Endothelial cell of coronary artery (primary cell): ENCODE results near the gene WDR62. TPM values are rescaled to one million over a fixed set of nuclear protein-coding genes. Genes with fewer than 3 reads are reported as not detected.

Experiments used
- total RNA-seq: library from RNA; depleted of rRNA; stranded (reverse); fragments of >200 nt; gene quantifications from 2 replicates; pipeline ENCODE4 v1.2.3, GENCODE V29; 2014

WDR62 gene
- total RNA-seq: 2.4 and 3.9 TPM in 2 replicates

DNA sequence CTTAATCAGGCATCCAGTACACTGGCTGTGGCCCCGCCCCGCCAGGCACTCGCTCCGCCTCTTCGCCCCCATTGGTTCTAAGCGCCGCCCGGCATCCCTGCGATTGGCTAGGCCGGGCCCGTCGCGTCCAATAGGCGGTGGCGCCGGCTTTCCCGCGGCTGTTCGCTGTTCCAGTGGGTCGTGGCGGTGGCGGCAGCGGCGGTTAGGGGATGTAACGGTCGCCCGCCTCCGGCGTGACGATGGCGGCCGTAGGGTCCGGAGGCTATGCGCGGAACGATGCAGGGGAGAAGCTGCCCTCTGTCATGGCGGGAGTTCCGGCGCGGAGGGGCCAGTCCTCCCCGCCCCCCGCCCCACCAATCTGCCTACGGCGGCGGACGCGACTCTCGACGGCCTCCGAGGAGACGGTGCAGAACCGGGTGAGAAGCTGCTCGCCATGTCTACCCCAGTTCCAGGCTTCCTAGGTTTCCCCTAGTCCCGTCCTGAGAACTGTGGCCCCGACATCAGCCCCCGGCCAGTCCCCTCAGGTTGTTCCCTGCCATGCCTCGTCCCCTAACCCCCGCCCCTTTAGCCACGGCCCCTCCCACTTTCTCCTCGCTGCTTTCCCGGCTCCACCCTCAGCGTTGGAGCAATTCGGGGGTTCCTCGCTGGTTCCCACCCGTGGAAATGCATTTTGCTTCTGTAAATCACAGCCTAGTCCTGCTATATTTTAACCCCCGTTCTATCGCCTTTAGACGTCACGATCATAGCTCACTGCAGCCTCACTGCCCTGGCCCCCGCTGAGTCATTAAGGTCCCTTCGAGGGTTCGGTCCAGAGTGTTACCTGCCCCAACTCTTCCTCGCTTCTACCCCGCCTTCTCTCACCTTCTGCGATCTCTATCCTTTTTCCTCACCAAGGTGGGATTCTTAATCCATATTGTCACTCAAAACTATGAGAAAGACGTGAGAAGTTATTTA, at the start of gene WDR62:
WDR62 (plus strand) TSS at position 165 of the 954 bp plus-strand sequence; CDS start at position 240, 75 bp downstream.

DNA sequence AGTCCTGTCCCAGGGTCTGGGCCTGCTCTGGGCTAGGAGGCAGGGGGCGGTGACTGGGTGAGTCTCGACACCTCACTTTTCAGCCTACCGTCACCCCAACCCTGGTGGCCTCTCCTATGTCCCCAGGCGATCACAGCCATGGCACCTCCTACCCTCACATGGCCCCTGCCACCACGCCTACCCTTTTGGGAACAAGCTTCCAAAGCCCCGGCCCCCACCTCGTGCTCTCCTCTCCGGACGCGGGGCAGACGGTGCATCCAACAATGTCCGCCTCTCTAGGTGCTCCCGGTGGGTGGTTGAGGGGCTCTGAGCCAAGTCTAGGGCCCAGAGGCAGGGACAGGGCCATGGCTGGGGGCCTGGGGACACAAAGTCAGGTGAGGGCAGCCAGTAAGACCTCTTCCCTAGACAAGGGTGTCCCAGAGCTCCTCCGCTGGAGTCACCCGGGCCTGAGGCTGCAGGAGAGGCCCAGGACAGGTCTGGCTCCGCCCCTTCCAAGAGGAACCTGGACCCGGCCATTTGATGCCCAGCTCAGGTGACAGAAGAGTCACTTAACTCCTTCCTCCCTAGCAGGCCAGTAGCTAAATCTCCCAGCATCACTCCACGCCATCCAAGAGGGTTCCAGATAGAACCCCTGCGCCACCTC, 46.2 kb upstream of the WDR62 start, which contains the start of gene SYNE4:
SYNE4 (minus strand) TSS at position 478 of the 643 bp plus-strand sequence; CDS start at position 346, 132 bp downstream.

GRCh38 chr19:36014012-36014924, 40.4 kb upstream of the WDR62 start, which contains the start of gene ALKBH6:
TSS of gene ALKBH6 (minus strand) at chr19:36014213. CDS start at chr19:36013397, 816 bp downstream.

DNA sequence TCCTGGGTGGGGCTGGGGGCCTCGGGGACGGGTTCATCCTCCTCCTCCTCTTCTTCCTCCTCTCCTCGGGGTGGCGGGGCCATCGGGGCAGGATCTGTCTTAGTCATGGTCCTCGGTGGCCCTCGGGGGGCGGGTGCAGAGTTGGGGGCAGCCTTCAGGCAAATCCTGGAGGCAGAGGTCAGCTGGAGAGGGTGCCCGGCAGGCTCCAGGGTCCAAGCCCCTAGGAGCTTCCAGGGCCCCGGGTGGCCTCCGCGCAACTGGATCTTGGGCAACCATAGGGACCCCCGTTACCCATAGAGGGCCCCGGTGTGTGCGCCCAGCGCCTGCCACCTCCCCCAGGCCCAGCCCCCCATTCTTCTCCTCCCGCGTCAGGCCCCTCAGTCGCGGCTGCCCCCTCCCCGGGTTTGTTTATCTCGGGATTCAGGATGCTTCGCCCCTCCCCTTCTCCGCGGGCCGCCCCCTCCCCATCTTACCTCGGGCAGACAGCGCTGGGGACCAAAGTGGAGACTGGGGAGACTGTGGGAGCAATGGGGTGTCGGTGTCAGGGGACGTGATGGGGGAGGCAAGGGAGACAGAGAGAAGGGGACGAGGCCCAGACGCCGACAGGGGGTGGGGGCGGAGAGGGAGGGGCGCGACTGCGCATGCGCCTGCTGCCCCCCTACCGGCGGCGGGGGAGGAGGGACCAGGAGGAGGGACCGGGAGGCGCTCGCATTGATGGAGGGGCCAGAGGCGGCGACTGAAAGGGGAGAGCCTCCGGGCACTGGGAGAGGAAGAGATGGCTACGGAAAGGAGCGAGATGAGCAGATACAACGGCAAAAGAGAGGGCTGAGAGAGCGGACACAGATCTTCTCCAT, 22.2 kb upstream of the WDR62 start, which contains the start of gene CLIP3:
CLIP3 (minus strand) TSS at position 623 of the 854 bp plus-strand sequence; CDS start at position 107, 516 bp downstream.

DNA sequence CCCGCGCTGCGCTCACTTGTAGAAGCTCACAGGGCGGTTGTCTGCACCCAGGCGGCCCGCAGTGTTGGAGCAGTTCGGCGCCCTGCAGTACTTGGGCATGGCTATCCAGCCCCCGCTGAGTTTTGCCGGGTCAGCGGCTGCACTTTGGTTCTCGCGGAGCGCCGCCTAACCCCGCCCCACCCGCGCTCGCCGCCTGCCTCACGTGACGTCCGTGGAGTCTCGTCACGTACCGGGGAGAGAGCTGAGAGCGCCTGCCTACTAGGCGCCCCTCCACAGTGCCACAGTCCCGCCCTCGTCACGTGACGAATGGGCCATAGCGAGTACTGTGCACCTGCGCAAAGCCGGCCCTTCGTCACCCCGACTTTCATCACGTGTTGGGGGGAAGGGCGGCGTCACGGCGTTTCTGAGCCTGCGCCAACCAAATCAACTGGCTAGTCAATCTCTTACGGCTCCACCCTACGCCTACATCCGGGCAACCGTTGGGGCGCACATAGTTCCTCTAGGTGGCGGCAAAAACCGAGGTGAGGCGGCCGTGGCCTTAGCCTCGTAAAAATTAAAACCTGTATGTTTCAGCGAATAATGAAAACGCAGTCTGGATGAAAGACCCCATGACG, 471 bp upstream of the WDR62 start, which contains the start of gene THAP8:
THAP8 (minus strand) TSS at position 167 of the 614 bp plus-strand sequence; CDS start at position 99, 68 bp downstream.

GRCh38 chr19:36110487-36111199, 55.9 kb downstream of the WDR62 start, which contains the start of gene OVOL3:
TSS of gene OVOL3 (plus strand) at chr19:36111143. CDS start at chr19:36111203, 60 bp downstream.

GRCh38 chr19:36114721-36115452, 60.2 kb downstream of the WDR62 start, which contains the start of gene POLR2I:
TSS of gene POLR2I (minus strand) at chr19:36114875. CDS start at chr19:36114856, 19 bp downstream.

GRCh38 chr19:36115453-36116343, 61.0 kb downstream of the WDR62 start, which contains the start of gene TBCB:
TSS of gene TBCB (plus strand) at chr19:36115468. CDS start at chr19:36115561, 93 bp downstream.

DNA sequence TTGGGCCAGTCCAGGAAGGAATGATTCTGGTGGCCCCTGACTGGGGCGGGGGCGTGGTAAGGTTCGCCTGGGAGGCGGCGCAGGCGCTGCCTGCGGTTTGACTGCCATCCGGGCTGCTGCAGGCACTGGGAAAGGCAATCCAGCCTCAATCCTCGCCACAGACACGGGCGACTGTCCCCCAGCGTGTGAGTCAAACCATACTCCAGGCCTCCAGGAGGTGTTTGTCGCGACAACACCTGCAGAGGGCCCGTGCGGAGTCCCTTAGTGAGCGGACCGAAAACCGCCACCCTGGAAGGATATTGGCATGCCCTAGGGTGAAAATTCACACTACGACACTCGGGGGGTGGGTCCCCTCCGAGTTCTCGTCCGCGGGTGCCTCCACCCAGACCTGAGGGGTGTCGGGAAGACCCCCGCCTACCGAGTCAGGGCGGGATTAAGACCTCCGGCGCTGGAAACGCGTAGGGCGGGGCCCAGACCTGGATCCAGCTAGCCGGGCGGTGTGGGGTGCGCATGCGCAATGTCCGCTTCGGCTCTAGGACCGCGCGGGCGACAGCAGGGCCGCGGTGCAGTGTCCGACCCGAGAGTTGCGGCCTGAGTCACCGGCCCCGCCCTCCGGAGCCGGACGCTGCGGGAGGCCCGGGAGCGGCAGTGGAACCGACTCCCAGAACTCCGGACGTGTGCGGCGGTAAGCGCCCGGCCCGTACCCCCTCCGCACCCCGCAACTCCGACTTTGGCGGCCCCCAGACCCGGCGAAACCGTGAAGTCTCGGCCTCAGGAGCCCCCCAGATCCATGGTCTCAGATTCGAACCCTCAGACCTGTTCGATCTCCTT, 85.0 kb downstream of the WDR62 start, which contains the start of gene CAPNS1:
CAPNS1 (plus strand) TSS at position 594 of the 831 bp plus-strand sequence. CDS start 946 bp downstream, outside the sequence.

GRCh38 chr19:36152352-36153091, 97.8 kb downstream of the WDR62 start, which contains the start of gene COX7A1:
TSS of gene COX7A1 (minus strand) at chr19:36152447. CDS start at chr19:36152407, 40 bp downstream.

Other genes with a start within 250 kb of the WDR62 start
- not detected in 2 replicates for gene PRODH2, start 242.1 kb upstream of the WDR62 start, total RNA-seq
- gene NPHS1, start 202.4 kb upstream of the WDR62 start, total RNA-seq: not detected in 2 replicates
- gene KIRREL2, start 198.0 kb upstream of the WDR62 start, total RNA-seq: under 0.01 TPM in 1 of 2 replicates, not detected in the other
- gene APLP1, start 186.3 kb upstream of the WDR62 start, total RNA-seq: 3.4 TPM in 2 replicates
- 2.8 and 3.2 TPM in 2 replicates for gene NFKBID, start 154.4 kb upstream of the WDR62 start, total RNA-seq
- 0.47 TPM in 1 of 2 replicates, not detected in the other for gene HCST, start 152.4 kb upstream of the WDR62 start, total RNA-seq
- gene TYROBP, start 146.6 kb upstream of the WDR62 start, total RNA-seq: not detected in 2 replicates
- 1.5 and 2.8 TPM in 2 replicates for gene LRFN3, start 118.5 kb upstream of the WDR62 start, total RNA-seq
- gene SDHAF1, start 59.7 kb upstream of the WDR62 start, total RNA-seq: 8.3 and 9.0 TPM in 2 replicates
- gene SYNE4, start 46.1 kb upstream of the WDR62 start, total RNA-seq: not detected in 2 replicates
- gene ALKBH6, start 40.7 kb upstream of the WDR62 start, total RNA-seq: 8.4 and 8.9 TPM in 2 replicates
- gene CLIP3, start 22.0 kb upstream of the WDR62 start, total RNA-seq: 4.7 and 5.9 TPM in 2 replicates
- 0.72 and 1.1 TPM in 2 replicates for gene THAP8, start 612 bp upstream of the WDR62 start, total RNA-seq
- gene OVOL3, start 56.2 kb downstream of the WDR62 start, total RNA-seq: not detected in 2 replicates
- gene POLR2I, start 60.0 kb downstream of the WDR62 start, total RNA-seq: 97.7 and 150 TPM in 2 replicates
- 184 and 230 TPM in 2 replicates for gene TBCB, start 60.6 kb downstream of the WDR62 start, total RNA-seq
- gene CAPNS1, start 85.2 kb downstream of the WDR62 start, total RNA-seq: 396 and 403 TPM in 2 replicates
- 4.4 and 15.4 TPM in 2 replicates for gene COX7A1, start 97.5 kb downstream of the WDR62 start, total RNA-seq
- 4.2 and 6.6 TPM in 2 replicates for gene ZNF565, start 159.8 kb downstream of the WDR62 start, total RNA-seq
- gene ZNF146, start 160.2 kb downstream of the WDR62 start, total RNA-seq: 108 and 117 TPM in 2 replicates